Measurements from ENCODE around the gene DOCK6.

DNA sequence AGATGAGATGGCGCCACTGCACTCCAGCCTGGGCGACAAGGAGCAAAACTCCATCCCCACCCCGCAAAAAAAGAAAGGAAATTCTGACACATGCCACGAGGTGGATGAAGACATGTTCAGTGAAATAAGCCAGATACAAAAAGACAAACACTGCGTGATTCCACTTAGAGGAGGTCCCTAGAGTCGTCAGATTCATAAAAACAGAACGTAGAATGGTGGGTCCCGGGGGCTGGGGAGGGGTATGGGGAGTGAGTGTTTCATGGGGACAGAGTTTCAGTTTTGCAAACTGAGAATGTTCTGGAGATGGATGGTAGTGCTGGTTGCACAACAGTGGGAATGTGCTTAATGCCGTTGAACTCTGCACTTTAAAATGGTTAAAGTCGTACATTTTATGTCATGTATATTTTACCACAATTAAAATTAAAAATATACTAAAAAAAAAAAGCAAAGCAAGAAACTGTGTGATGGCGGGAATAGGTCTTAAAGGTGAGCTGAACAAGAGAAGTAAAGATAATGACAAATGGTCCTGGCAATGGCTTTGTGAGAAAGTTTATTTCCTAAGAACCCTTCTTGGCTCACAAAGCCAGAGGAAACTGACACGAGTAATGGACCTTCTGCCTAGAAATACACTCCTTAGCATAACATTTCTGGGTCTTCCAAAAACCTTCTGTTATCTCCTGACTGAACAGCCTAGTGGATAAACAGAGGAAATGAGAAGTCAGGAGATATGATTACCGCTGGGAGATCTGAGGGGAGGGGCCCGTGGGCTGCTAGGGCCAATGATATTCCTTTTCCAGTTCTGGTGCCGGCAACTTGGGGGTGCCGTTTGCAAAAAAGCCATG is 102.5 kb downstream of the DOCK6 start:
- TF ChIP-seq, protein P1, sequence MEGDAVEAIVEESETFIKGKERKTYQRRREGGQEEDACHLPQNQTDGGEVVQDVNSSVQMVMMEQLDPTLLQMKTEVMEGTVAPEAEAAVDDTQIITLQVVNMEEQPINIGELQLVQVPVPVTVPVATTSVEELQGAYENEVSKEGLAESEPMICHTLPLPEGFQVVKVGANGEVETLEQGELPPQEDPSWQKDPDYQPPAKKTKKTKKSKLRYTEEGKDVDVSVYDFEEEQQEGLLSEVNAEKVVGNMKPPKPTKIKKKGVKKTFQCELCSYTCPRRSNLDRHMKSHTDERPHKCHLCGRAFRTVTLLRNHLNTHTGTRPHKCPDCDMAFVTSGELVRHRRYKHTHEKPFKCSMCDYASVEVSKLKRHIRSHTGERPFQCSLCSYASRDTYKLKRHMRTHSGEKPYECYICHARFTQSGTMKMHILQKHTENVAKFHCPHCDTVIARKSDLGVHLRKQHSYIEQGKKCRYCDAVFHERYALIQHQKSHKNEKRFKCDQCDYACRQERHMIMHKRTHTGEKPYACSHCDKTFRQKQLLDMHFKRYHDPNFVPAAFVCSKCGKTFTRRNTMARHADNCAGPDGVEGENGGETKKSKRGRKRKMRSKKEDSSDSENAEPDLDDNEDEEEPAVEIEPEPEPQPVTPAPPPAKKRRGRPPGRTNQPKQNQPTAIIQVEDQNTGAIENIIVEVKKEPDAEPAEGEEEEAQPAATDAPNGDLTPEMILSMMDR (IDR thresholded peaks at IDR 0.05) = no peak
- TF ChIP-seq ZFX (IDR thresholded peaks at IDR 0.05; ENCODE audit: borderline replicate concordance) = no peak

Measured in 22Rv1 (cell line).